GM19452 (cell line): ENCODE results near the gene ABHD11.
A peak's percentile ranks its signal among the peaks of the same experiment; 100 is the strongest.
"Not testable (repeated sequence)": the region's sequence is repeated elsewhere in the genome, so short reads cannot be mapped to it uniquely, and the experiment has no call there.

ENCODE experiments used
- ATAC-seq: cut with Tn5 transposase; IDR thresholded peaks from one replicate; pipeline ENCODE4 v1.9.1; 2021; ENCODE audit not compliant: unreplicated experiment

ABHD11 gene

DNA sequence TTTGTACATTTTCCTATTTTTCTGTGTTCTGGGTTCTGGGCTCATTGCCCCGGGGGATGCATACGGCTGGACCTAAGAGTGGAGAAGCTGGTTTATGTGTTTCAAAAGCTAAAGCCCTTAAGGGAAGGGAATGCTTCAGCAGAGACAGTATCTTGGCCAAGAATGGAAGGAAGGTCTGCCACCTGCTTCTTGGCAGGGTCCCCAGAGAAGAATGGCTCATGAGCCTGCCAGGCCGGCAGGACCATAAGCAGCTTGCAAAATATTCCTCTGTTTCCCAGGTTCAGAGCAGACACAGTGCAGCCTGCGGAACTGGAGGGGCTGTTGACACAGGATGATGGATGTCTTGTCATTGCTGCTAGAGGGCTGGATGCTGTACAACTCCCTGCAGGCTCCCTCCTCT is 7.8 kb upstream of the ABHD11 start:
- ATAC-seq: no peak

DNA sequence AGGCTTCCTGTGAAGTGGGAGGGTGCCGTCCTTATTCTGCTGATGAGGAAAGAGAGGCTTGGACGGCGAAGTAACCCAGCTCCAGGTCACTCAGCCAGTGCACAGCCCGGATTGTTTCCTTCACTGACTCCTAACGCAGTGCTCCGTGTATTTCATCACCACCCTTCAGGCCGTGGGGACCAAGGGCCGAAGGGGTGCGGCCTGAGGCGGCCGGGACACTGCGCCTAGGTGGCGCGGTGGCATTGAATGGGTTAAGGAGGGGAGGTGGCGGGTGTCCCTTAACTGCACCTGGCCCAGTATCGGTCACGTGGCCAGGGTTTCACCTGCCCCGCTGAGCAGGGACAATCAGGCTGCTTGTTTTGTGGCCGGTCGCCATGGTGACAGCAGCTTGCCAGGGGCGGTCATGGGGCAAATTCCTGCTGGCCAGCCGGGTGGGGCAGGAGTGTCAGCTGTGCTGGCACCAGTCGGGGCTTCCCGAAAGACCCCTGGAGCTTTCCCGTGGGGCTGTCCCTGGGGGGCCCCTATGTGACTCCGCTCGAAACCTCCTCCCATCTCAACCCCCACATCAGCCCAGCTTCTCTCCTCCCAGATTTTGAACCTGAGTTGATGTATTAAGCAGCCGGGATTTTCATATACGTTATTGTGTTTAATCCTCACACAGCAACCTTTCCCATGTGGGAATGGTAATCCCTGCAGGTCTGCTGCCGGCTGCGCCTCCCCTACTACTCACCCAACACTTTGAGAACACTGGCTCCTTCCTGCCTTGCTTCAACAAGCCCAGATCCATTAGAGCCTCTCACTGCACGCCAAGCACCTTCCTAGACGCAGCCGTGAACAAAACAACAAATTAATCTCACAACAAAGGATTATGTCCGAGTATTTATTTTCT is 4.4 kb upstream of the ABHD11 start:
- no peak for ATAC-seq

- no peak for ATAC-seq
These were observed 3.7 kb upstream of the ABHD11 start for GRCh38 chr7:73742338-73742752.

GRCh38 chr7:73741600-73741999 is 3.0 kb upstream of the ABHD11 start:
- no peak for ATAC-seq

- ATAC-seq: no peak
These were observed 2.2 kb upstream of the ABHD11 start for GRCh38 chr7:73740771-73741170.

- ATAC-seq: no peak
These were observed 1.6 kb upstream of the ABHD11 start for GRCh38 chr7:73740212-73740611.

DNA sequence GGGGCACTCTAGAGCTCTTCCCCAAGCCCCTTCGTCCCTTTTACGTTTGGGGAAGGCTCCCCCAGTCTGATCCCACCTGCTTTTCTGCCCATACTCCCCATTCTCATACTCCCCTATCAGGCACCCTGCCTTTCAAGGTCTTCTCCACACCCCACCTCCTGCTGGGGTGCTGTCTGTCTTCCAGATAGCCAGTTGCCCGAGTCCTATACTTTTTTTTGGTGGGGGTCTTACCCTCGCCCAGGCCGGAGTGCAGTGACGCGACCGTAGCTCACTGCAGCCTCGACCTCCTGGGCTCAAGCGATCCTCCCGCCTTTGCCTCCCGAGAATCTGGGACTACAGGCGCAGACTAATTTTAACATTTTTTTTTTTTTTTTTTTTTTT is 775 bp upstream of the ABHD11 start:
- ATAC-seq: no peak

- peak; percentile 18 for ATAC-seq
These were observed 386 bp downstream of the ABHD11 start for GRCh38 chr7:73738220-73738611.

GRCh38 chr7:73737491-73738219 is 947 bp downstream of the ABHD11 start:
- ATAC-seq: no peak

GRCh38 chr7:73736885-73737284 is 1.7 kb downstream of the ABHD11 start:
- ATAC-seq: no peak

GRCh38 chr7:73735528-73735905 is 3.1 kb downstream of the ABHD11 start:
- no peak for ATAC-seq

DNA sequence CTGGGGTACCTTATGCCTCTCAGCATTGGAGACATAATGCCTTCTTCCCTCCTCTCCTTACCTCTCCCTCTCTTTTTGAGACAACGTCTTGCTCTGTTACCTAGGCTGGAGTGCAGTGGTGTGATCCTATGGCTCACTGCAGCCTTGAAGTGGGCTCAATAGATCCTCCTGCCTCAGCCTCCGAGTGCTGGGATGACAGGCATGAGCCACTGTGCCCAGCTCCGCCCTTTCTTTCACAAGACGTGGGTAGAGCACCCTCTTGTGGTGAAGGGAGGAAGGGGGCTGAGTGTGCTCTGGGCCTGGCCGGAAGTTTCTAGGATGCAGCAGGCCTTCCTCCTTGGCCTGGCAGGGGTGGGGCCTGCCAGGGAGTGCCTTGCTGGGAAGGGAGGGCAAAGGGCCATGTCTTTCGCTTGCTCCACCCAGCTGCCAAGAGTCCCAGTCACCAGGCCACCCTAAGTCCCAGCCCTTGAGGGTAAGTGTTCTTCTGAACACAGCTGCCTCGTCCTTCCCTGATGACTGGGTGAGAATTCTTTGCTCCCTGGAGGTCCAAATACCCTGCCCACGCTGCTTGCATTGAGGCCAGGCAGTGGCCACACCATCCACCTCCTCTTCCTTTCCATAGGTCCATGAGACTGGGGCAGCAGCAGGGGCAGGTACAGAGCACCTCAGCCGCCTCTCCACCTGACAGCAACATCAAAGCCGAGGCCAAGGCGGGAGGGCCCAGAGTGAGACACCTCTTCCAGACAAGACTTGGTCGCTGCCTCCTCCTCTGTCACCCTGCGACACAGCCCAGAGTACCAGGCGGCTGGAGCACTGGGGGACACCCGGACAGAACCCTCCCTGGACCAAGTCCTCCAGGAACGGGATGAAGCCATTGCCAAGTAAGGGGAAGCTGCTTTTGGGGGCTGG is 3.7 kb downstream of the ABHD11 start:
- ATAC-seq: peak; percentile 37

- ATAC-seq: no peak
These were observed 6.2 kb downstream of the ABHD11 start for GRCh38 chr7:73732397-73732796.

DNA sequence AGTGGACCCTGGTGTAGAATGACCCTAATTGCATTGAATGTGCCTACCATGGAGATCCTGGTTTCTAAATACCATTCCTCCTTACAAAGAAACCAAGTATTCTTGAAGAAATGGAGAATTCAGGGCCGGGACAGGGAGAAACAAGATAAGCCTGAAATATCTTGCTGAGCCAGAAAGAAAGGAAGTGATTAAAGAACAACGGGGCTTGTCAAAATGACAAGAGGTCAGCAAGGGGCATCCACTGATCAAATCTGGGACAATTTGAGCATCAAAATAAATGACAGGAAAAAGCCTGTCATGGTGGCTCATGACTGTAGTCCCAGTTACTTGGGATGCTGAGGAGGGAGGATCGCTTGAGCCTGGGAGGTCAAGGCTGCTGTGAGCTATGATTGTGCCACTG is 8.1 kb downstream of the ABHD11 start:
- ATAC-seq: no peak

DNA sequence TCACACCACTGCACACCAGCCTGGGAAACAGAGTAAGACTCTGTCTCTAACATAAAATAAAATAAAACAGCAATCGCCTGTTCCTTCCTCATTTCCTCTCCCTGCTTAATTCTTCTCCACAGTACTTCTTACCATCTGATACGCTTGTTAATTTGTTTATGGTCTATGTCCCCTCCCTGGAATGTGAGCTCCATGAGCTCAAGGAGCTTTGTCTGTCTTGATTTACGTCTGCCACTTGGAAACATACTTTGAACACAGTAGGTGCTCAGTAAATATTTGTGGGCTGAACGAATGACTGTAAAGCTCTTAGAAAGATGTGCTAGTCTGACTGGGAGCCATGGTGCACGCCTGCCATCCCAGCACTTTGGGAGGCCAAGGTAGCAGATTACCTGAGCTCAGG is 10.1 kb downstream of the ABHD11 start:
- ATAC-seq: no peak

DNA sequence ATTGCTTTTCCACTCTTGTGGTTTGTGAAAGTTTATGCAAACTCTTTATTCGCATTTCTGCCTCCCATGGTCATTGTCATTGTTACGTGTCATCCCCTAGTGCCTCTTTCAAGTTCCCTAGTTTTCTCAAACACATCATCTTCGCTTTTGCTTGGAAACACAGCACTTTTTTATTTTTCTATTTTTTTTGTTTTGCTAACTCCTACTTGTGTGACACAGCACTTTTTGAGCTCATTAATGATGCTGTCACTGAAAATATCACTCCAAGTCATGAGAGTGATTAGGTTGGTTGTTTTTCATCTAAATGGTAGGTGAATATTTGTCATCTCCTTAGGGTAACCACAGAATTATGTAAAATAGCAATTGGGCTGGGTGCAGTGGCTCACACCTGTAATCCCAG is 10.7 kb downstream of the ABHD11 start:
- ATAC-seq: no peak

- no peak for ATAC-seq
These were observed 12.5 kb downstream of the ABHD11 start for GRCh38 chr7:73726083-73726466.

DNA sequence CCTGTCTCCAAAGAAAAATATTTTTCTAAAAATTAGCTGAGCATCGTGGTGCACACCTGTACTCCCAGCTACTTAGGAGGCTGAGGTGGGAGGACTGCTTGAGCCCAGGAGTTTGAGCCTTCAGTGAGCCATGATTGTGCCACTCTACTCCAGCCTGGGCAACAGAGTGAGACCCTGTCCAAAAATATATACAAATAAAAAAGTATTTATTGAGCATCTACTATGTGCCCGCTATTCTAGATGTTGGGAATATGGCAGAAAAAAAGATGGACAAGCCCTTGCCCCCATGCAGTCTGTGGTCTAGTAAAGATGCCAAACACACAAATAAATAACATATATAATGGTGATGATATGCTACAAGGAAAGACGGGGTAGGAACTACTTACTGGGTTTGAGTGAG is 14.8 kb downstream of the ABHD11 start:
- ATAC-seq: no peak

DNA sequence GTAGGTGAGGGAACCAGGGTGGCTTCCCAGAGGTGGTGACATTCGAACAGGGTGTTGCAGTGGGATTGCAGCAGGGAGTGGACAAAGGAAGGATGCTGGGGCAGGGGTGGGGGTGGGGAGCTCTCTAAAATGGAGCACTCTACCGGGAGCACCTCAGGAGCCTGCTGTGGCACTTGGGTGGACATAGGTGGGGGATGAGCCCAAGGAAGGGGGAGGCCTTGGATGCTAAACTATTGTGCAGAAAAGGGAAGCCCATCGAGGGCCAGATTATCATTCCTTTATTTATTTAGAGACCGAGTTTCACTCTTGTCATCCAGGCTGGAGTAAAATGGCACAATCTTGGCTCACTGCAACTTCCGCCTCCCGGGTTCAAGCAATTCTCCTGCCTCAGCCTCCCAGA is 15.8 kb downstream of the ABHD11 start:
- no peak for ATAC-seq

GRCh38 chr7:73722182-73722581 is 16.4 kb downstream of the ABHD11 start:
- not testable (repeated sequence) for ATAC-seq

DNA sequence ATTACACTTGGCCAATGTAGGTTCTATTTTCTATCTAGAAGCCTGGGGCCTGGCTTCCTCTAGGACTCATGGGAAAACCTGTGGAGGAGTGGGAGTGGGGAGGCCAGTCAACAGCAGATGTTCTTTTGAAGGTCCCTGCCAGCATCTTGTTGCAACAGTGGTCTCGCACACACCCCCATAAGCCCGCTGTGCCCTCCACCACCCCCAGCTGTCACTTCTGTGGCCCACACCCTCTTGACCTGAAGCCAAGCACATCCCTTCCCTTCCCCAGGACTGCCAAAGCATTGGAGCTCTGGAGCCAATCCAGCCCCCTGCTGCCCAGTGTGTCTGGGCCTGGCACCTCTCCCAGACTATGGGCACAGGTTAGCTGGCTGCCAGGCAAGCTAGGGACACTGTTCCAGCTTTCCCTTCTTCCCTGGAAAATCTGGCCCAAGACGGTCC is 17.2 kb downstream of the ABHD11 start:
- ATAC-seq: no peak
